D721Med (cell line): ENCODE measurements around the gene TMEM109.

ENCODE experiments used
- DNase-seq: peaks from one replicate; pipeline ENCODE4 v3.0.0; 2011; ENCODE audit warnings: low spot score; ENCODE audit not compliant: insufficient read length
- FAIRE-seq: peaks from 2 replicates; lab custom pipeline; 2011; peaks lifted over from hg19 to GRCh38; lab: Jason Lieb, UNC
- TF ChIP-seq, protein P1 (sequence below): IDR thresholded peaks from 2 replicates; pipeline ENCODE4 v1.5.1; 2012; ENCODE audit warnings: mild to moderate bottlenecking, control low read depth; ENCODE audit not compliant: insufficient read depth; ENCODE audit errors: missing control alignments

The TMEM109 gene

DNA sequence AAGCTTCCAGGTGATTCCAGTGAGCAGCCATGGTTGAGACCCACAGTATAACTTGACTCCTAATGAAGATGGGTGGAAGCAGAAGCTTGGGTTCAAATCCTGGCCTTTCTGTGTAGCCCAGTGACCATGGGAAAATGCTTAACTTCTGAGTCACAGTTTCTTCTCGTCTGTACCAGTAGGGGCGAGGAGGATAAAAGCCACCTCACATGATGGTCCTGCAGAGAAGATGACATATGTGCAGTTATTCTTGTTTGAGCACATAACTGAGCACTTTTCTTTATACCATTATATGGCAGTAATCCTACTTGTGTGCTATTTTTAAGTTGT lies 4.9 kb downstream of the TMEM109 start:
- TF ChIP-seq, protein P1, sequence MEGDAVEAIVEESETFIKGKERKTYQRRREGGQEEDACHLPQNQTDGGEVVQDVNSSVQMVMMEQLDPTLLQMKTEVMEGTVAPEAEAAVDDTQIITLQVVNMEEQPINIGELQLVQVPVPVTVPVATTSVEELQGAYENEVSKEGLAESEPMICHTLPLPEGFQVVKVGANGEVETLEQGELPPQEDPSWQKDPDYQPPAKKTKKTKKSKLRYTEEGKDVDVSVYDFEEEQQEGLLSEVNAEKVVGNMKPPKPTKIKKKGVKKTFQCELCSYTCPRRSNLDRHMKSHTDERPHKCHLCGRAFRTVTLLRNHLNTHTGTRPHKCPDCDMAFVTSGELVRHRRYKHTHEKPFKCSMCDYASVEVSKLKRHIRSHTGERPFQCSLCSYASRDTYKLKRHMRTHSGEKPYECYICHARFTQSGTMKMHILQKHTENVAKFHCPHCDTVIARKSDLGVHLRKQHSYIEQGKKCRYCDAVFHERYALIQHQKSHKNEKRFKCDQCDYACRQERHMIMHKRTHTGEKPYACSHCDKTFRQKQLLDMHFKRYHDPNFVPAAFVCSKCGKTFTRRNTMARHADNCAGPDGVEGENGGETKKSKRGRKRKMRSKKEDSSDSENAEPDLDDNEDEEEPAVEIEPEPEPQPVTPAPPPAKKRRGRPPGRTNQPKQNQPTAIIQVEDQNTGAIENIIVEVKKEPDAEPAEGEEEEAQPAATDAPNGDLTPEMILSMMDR = no peak
- DNase-seq (no peak), FAIRE-seq (no peak)

DNA sequence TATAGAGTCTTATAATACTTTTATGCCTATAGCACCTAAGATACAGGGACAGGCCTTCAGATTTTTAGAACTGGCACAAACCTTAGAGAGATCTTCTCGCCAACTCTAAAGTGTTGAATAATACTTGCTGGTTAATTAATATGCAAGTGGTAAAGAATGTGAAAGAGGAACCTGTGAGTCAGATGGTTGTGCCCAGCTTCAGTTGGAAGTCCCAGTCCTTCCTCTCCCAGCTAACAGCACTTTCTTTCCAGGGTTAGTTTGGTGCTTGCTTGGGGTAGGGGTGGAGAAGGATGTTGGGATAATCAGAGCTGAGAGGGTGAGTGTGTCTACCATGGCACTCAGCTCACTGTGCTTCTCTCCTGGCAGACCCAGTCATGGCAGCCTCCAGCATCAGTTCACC lies 5.4 kb downstream of the TMEM109 start:
- FAIRE-seq = no peak
- DNase-seq = no peak
- TF ChIP-seq, protein P1 = no peak

DNA sequence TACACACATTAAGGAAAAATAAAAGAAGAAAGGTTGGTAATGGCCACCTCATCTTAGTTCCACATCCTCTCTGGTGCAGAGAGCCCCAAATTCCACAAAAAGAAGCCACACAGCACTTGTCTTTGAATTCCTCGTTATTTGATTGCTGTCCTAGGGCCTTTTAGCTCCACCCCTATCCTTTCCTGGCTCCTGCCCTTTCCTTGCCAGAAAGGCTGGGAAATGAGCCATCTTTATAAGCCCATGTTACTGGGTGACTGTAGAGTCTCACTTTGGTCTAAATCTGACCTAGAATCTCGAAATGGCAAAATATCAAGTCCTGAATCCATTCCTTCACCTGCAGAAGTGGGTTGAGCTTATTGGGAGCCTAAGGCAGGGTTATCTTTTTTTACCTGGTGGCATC lies 6.0 kb downstream of the TMEM109 start:
- DNase-seq = no peak
- no peak for FAIRE-seq
- TF ChIP-seq, protein P1 = no peak

DNA sequence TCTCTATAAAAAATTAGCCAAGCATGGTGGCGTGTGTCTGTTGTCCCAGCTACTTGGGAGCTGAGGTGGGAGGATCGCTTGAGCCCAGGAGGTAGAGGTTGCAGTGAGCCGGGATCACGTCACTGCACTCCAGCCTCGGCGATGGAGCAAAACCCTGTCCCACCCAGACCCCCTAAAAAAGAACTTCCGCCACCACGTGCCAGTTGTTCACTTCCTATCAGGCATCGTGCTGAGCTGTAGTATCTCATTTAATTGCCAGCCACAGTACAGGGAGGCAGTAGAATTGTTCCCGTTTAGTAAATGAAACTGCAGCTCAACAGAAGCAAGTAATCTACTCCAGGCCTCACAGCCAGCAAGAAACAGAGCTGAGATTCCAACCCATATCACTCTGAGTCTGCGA lies 7.3 kb downstream of the TMEM109 start:
- DNase-seq (no peak), FAIRE-seq (no peak)
- TF ChIP-seq, protein P1 = no peak

DNA sequence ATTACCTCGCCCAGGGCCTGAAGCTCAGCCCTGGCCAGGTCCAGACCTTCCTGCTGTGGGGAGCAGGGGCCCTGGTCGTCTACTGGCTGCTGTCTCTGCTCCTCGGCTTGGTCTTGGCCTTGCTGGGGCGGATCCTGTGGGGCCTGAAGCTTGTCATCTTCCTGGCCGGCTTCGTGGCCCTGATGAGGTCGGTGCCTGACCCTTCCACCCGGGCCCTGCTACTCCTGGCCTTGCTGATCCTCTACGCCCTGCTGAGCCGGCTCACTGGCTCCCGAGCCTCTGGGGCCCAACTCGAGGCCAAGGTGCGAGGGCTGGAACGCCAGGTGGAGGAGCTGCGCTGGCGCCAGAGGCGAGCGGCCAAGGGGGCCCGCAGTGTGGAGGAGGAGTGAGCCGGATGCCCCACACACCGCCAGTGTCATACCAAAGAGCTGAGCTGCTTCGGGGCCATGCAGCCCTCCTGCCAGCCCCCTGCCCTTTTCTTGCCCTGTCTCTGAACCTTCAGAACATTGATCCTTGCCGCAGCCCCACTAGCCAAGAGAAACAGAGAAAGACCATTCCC lies 7.9 kb downstream of the TMEM109 start:
- DNase-seq (no peak), FAIRE-seq (no peak)
- TF ChIP-seq, protein P1 = no peak

DNA sequence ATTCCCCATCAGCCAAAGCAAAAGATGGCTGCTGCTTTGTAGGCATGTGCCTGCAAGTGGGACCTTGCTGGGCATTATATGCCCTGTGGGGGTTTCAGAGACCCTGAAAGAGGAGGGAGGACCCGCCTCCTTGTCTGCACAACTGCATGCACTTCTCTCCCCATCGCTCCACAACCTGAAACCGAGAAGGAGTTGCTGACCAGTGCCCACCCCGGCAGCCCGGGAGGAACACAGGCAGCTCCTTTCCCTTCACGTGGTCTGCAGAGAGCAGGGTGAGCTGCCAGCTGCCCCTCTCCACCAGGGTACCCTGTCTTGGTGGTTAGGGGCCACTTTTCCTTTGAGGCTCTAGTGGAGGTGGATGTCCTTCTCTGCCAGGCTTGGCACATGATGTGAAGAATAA lies 8.9 kb downstream of the TMEM109 start:
- TF ChIP-seq, protein P1 = no peak
- FAIRE-seq (no peak), DNase-seq (no peak)

DNA sequence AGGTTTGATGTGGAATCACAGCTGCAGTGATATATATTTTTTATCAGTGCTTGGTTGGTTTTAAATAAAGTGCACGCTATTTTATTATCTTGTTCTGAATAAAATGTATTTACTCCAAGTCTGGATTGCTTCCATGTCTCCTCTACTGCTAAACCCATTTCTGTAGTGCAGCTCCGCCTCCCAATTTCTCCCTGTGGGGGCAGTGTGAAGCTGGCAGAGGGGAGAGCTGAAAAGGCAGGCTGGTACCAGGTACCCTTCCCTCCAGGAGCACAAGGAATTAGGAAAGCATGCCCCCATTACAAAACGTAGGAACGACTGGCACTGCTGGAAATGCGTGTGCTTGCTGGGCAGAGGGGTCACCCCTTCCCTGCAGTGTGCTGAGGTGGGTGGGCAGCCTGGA lies 9.4 kb downstream of the TMEM109 start:
- FAIRE-seq (no peak), DNase-seq (no peak)
- TF ChIP-seq, protein P1 = no peak
